GM23248 (cell line): ENCODE measurements around the gene C10orf88. TPM values are rescaled to one million over a fixed set of nuclear protein-coding genes. Genes with fewer than 3 reads are reported as not detected.

Experiments used
- DNase-seq: peaks from one replicate; pipeline ENCODE4 v3.0.0-alpha.2; 2015
- H2AFZ ChIP-seq: fragments of 200-600 bp; sonication (generic); 2 replicates; pipeline ENCODE4 v1.6.1; 2016; ENCODE audit warnings: antibody characterized with exemption
- H3F3A ChIP-seq: fragments of 200-600 bp; sonication (generic); 2 replicates; pipeline ENCODE4 v1.6.1; 2016; ENCODE audit warnings: mild to moderate bottlenecking, antibody characterized with exemption, mixed run types; ENCODE audit not compliant: insufficient read depth
- H3K27ac ChIP-seq: fragments of 200-600 bp; sonication (generic); 2 replicates; pipeline ENCODE4 v1.5.1; 2016; ENCODE audit warnings: mild to moderate bottlenecking
- H3K27me3 ChIP-seq: fragments of 200-600 bp; sonication (generic); replicated peaks from 2 replicates; pipeline ENCODE4 v1.6.1; 2016; ENCODE audit warnings: mild to moderate bottlenecking; ENCODE audit not compliant: insufficient read depth
- H3K36me3 ChIP-seq: fragments of 200-600 bp; sonication (generic); 2 replicates; pipeline ENCODE4 v1.6.1; 2016; ENCODE audit warnings: low read depth, mild to moderate bottlenecking
- H3K4me1 ChIP-seq: fragments of 200-600 bp; sonication (generic); 2 replicates; pipeline ENCODE4 v1.6.1; 2016; ENCODE audit warnings: mild to moderate bottlenecking; ENCODE audit not compliant: insufficient read depth
- H3K4me2 ChIP-seq: fragments of 200-600 bp; sonication (generic); one replicate; pipeline ENCODE4 v1.6.1; 2016; ENCODE audit warnings: mild to moderate bottlenecking; ENCODE audit not compliant: unreplicated experiment
- H3K4me3 ChIP-seq: fragments of 200-600 bp; sonication (generic); 2 replicates; pipeline ENCODE4 v1.5.1; 2016; ENCODE audit warnings: mild to moderate bottlenecking
- H3K79me2 ChIP-seq: fragments of 200-600 bp; sonication (generic); 2 replicates; pipeline ENCODE4 v1.6.1; 2016; ENCODE audit warnings: mild to moderate bottlenecking; ENCODE audit not compliant: insufficient read depth
- H3K9ac ChIP-seq: fragments of 200-600 bp; sonication (generic); 2 replicates; pipeline ENCODE4 v1.6.1; 2016; ENCODE audit warnings: mild to moderate bottlenecking
- H3K9me2 ChIP-seq: fragments of 200-600 bp; sonication (generic); 2 replicates; pipeline ENCODE4 v1.6.1; 2016; ENCODE audit warnings: mixed run types, mild to moderate bottlenecking, moderate library complexity; ENCODE audit not compliant: insufficient read depth
- H3K9me3 ChIP-seq: fragments of 200-600 bp; sonication (generic); one replicate; pipeline ENCODE4 v1.6.1; 2017; ENCODE audit warnings: low read depth
- H4K20me1 ChIP-seq: fragments of 200-600 bp; sonication (generic); 2 replicates; pipeline ENCODE4 v1.6.0; 2016; ENCODE audit not compliant: insufficient read depth
- EZH2 ChIP-seq: fragments of 200-600 bp; sonication (generic); IDR thresholded peaks from 2 replicates; pipeline ENCODE4 v1.6.1; 2018; ENCODE audit warnings: antibody characterized with exemption, mild to moderate bottlenecking; ENCODE audit not compliant: insufficient read depth, poor library complexity, severe bottlenecking
- EZH2phosphoT487 ChIP-seq: fragments of 200-600 bp; sonication (generic); IDR thresholded peaks from 2 replicates; pipeline ENCODE4 v1.6.1; 2018; ENCODE audit warnings: antibody characterized with exemption, moderate library complexity, mild to moderate bottlenecking, low read depth; ENCODE audit not compliant: insufficient read depth
- WGBS, 2 experiments: methylation state at CpG; one replicate each; pipeline ENCODE4 v1.1.6; 2015 to 2017; ENCODE audit warnings: low lambda C conversion rate in 2 of 2, low coverage in 1 of 2; ENCODE audit errors: missing lambda C conversion rate in 2 of 2; 5-methylcytosine and 5-hydroxymethylcytosine counted together
- in situ Hi-C: fragments of 300-500 bp; cut with MboI; formaldehyde crosslinking; loops from 2 replicates; pipeline ENCODE4 v1.15.0; 2020
- polyA plus RNA-seq: library from polyadenylated mRNA; unstranded; fragments of >200 nt; fragmentation: Nextera tagmentation; extraction: Ambion mirVana; gene quantifications from 2 replicates; pipeline ENCODE4 v1.2.1, GENCODE V29; 2016
- total RNA-seq: library from RNA; depleted of rRNA; stranded (reverse); fragments of >200 nt; shearing (Covaris generic); gene quantifications from 2 replicates; pipeline ENCODE4 v1.2.3, GENCODE V29; 2014

C10orf88 gene
- total and polyA plus RNA-seq, 2 experiments from 2014 or later = 8.8 to 12.5 TPM

DNA sequence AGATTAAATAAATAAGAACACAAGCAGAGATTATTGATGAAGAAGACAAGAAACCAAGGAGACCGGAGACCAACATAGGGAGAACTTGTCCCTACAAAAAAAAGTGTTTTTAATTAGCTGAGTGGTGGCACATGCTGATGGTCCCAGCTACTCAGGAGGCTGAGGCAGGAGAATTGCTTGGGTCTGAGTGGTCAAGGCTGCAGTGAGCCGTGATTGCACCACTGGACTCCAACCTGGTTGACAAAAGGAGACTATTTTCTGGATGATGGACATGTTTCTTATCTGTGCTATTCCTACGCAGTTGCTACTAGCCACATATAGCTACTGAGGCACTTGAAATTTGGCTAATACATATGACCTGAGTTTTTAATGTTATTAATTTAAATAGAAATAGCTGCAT lies 44.9 kb upstream of the C10orf88 start:
- H3F3A ChIP-seq = no peaks in the 10 kb centered on the region
- H3K9me3 ChIP-seq = no peaks in the 10 kb centered on the region
- no peak overlapping the region for H2AFZ ChIP-seq
- no peaks in the 10 kb centered on the region for H4K20me1 ChIP-seq
- no peaks in the 10 kb centered on the region for H3K9me2 ChIP-seq
- WGBS, 2 experiments = 81 to 85% methylated on average over 3 of the region's 3 CpGs
- no peaks in the 10 kb centered on the region for H3K4me1 ChIP-seq
- no peak for DNase-seq
- H3K4me2 ChIP-seq = no peak overlapping the region
- H3K27ac ChIP-seq = no peak overlapping the region
- H3K27me3 ChIP-seq = no peaks in the 10 kb centered on the region
- TF ChIP-seq EZH2 = no peak
- no peak for TF ChIP-seq EZH2phosphoT487
- H3K9ac ChIP-seq = no peak overlapping the region
- no peak overlapping the region for H3K4me3 ChIP-seq
- H3K36me3 ChIP-seq = peaks cover 8% of the 10 kb centered on the region
- in situ Hi-C loops = loop anchor here (25.0 kb wide), 1 partner anchor 712 kb away; no protein-coding TSS in a partner anchor
- peaks cover 81% of the 10 kb centered on the region for H3K79me2 ChIP-seq

GRCh38 chr10:122998360-122998917 lies 44.4 kb upstream of the C10orf88 start:
- Histone ChIP-seq H2AFZ (no peak overlapping the region), H3K79me2 (peaks cover 76% of the 10 kb centered on the region), H4K20me1 (no peaks in the 10 kb centered on the region), H3K4me3 (no peak overlapping the region), H3K9me3 (no peaks in the 10 kb centered on the region), H3K4me2 (no peak overlapping the region), H3K27ac (no peak overlapping the region), H3K4me1 (no peaks in the 10 kb centered on the region), H3K36me3 (peaks cover 8% of the 10 kb centered on the region), H3F3A (no peaks in the 10 kb centered on the region), H3K27me3 (no peaks in the 10 kb centered on the region), H3K9me2 (no peaks in the 10 kb centered on the region), H3K9ac (no peak overlapping the region)
- no peak for DNase-seq
- in situ Hi-C loops = loop anchor here (25.0 kb wide), 1 partner anchor 711 kb away; no protein-coding TSS in a partner anchor
- TF ChIP-seq EZH2phosphoT487 (no peak), EZH2 (no peak)
- 76 to 79% methylated on average over 6 of the region's 6 CpGs for WGBS, 2 experiments

- Histone ChIP-seq H3K36me3 (peaks cover 13% of the 10 kb centered on the region), H3K9ac (no peak overlapping the region), H3K4me1 (no peaks in the 10 kb centered on the region), H3K27ac (no peak overlapping the region), H3K4me2 (no peak overlapping the region), H2AFZ (no peak overlapping the region), H3K9me2 (no peaks in the 10 kb centered on the region), H3K9me3 (no peaks in the 10 kb centered on the region), H3F3A (no peaks in the 10 kb centered on the region), H4K20me1 (no peaks in the 10 kb centered on the region), H3K27me3 (no peaks in the 10 kb centered on the region), H3K79me2 (peaks cover 70% of the 10 kb centered on the region), H3K4me3 (no peak overlapping the region)
- in situ Hi-C loops = loop anchor here (25.0 kb wide), 1 partner anchor 711 kb away; no protein-coding TSS in a partner anchor
- TF ChIP-seq EZH2 = no peak
- WGBS, 2 experiments = 92 to 93% methylated on average over 3 of the region's 3 CpGs
- no peak for DNase-seq
Measured at GRCh38 chr10:122997864-122998263, 43.8 kb upstream of the C10orf88 start.

- Histone ChIP-seq H3K4me3 (no peak overlapping the region), H3K36me3 (peaks cover 18% of the 10 kb centered on the region), H3K4me2 (no peak overlapping the region), H2AFZ (no peak overlapping the region), H3K9ac (no peak overlapping the region), H3K9me3 (no peaks in the 10 kb centered on the region), H3F3A (no peaks in the 10 kb centered on the region; the same call in 1 of the 2 replicates), H3K27me3 (no peaks in the 10 kb centered on the region), H3K9me2 (no peaks in the 10 kb centered on the region), H3K79me2 (peaks cover 51% of the 10 kb centered on the region), H4K20me1 (no peaks in the 10 kb centered on the region), H3K4me1 (no peaks in the 10 kb centered on the region), H3K27ac (no peak overlapping the region)
- WGBS, 2 experiments = 96% methylated on average over 4 of the region's 4 CpGs
- no peak for TF ChIP-seq EZH2
- no peak for TF ChIP-seq EZH2phosphoT487
- in situ Hi-C loops = loop anchor here (25.0 kb wide), 1 partner anchor 709 kb away; no protein-coding TSS in a partner anchor
- DNase-seq = no peak
Measured at GRCh38 chr10:122995936-122996335, 41.9 kb upstream of the C10orf88 start.
